H1 (cell line): ENCODE measurements around the gene SLC22A23. TPM values are rescaled to one million over a fixed set of nuclear protein-coding genes. Genes with fewer than 3 reads are reported as not detected.

Experiments
- CREB1 ChIP-seq: IDR thresholded peaks from 2 replicates; pipeline ENCODE4 v1.6.1; 2012; ENCODE audit warnings: inconsistent platforms
- KDM4A ChIP-seq: IDR thresholded peaks from one replicate; pipeline ENCODE4 v1.7.1; 2012; ENCODE audit warnings: low read depth, mild to moderate bottlenecking, moderate library complexity, low read length, inconsistent platforms; ENCODE audit not compliant: severe bottlenecking
- SIX5 ChIP-seq: IDR thresholded peaks from 2 replicates; pipeline ENCODE4 v1.6.1; 2011; ENCODE audit warnings: mild to moderate bottlenecking, low read depth, low read length
- SRF ChIP-seq: IDR thresholded peaks from 2 replicates; pipeline ENCODE4 v1.6.1; 2011; ENCODE audit warnings: mild to moderate bottlenecking, low read depth, low read length, moderate library complexity
- polyA plus RNA-seq, 7 experiments: library from polyadenylated mRNA; depleted of rRNA in 3 of 7; stranded (reverse) in 5 of 7; unstranded in 2 of 7; fragments of >200 nt in 5 of 7; fragments of 200-250 nt in 2 of 7; gene quantifications; 1 replicate in 5 of 7; 2 replicates in 1 of 7; 4 replicates in 1 of 7; pipeline versions ENCODE4 v1.2.1 to v1.2.3, GENCODE V29; 2011 to 2013; ENCODE audit warnings: missing spikeins in 2 of 7, mixed read lengths in 2 of 7
- total RNA-seq: library from RNA; stranded (reverse); fragmentation: NEBNext Ultra II Directional; extraction: Animal tissue kit (Norgen Biotek cat#: 25700); gene quantifications from 2 replicates; pipeline ENCODE4 v1.2.1, GENCODE V29; 2021

The SLC22A23 gene
- total and polyA plus RNA-seq, 2 of the 8 experiments (the other 6 are each of a cell fraction or from before 2014, with no cell fraction given) = 9.9 to 38.4 TPM

GRCh38 chr6:3363296-3364025 lies 93.4 kb downstream of the SLC22A23 start (continued):
- TF ChIP-seq KDM4A = no peak
- no peak for TF ChIP-seq SRF
- no peak for TF ChIP-seq SIX5
- TF ChIP-seq CREB1 = no peak
